HepG2 (cell line): Measurements from ENCODE around the gene RIPK1. TPM values are rescaled to one million over a fixed set of nuclear protein-coding genes. Genes with fewer than 3 reads are reported as not detected.

ENCODE experiments used
- GLI4 ChIP-seq: sonication (generic); formaldehyde crosslinking; IDR thresholded peaks from 2 replicates; pipeline ENCODE4 v1.5.1; 2020; ENCODE audit warnings: missing genetic modification reagents, mild to moderate bottlenecking, moderate library complexity, borderline replicate concordance
- HNF4G ChIP-seq, 2 experiments: sonication (generic) in 1 of 2; formaldehyde crosslinking in 1 of 2; IDR thresholded peaks; 2 replicates each; pipeline versions ENCODE4 v1.4.0 to v1.6.1; 2011 to 2020; ENCODE audit warnings: borderline replicate concordance in 2 of 2, low read depth in 2 of 2, mild to moderate bottlenecking in 2 of 2, low read length in 1 of 2, missing genetic modification reagents in 1 of 2, moderate library complexity in 1 of 2
- JUN ChIP-seq: sonication (generic); formaldehyde crosslinking; IDR thresholded peaks from 2 replicates; pipeline ENCODE4 v1.4.0; 2020; ENCODE audit warnings: mild to moderate bottlenecking, missing genetic modification reagents
- KLF13 ChIP-seq: sonication (generic); formaldehyde crosslinking; IDR thresholded peaks from 2 replicates; pipeline ENCODE4 v1.4.0; 2020; ENCODE audit warnings: mild to moderate bottlenecking, missing genetic modification reagents
- MYNN ChIP-seq: sonication (generic); formaldehyde crosslinking; IDR thresholded peaks from 2 replicates; pipeline ENCODE4 v1.4.0; 2020; ENCODE audit warnings: mild to moderate bottlenecking, low read depth, missing genetic modification reagents
- SMAD9 ChIP-seq: sonication (generic); formaldehyde crosslinking; IDR thresholded peaks from 2 replicates; pipeline ENCODE4 v1.5.1; 2020; ENCODE audit warnings: mild to moderate bottlenecking, missing genetic modification reagents
- ZFP36L2 ChIP-seq: sonication (generic); formaldehyde crosslinking; IDR thresholded peaks from 2 replicates; pipeline ENCODE4 v1.4.0; 2020; ENCODE audit warnings: missing genetic modification reagents
- ZNF224 ChIP-seq: sonication (generic); formaldehyde crosslinking; IDR thresholded peaks from 2 replicates; pipeline ENCODE4 v1.5.0; 2020; ENCODE audit warnings: mild to moderate bottlenecking, missing genetic modification reagents
- ZNF549 ChIP-seq: sonication (generic); formaldehyde crosslinking; IDR thresholded peaks from 2 replicates; pipeline ENCODE4 v1.5.0; 2020; ENCODE audit warnings: missing genetic modification reagents
- ZSCAN30 ChIP-seq: sonication (generic); formaldehyde crosslinking; IDR thresholded peaks from 2 replicates; pipeline ENCODE4 v1.5.0; 2020; ENCODE audit warnings: mild to moderate bottlenecking, missing genetic modification reagents
- polyA plus RNA-seq, 8 experiments: library from polyadenylated mRNA; depleted of rRNA in 3 of 8; stranded (reverse) in 7 of 8; unstranded in 1 of 8; fragments of >200 nt; fragmentation: Illumina TruSeq in 4 of 8; extraction: Trizol in 4 of 8; gene quantifications; 2 replicates each; pipeline versions ENCODE4 v1.2.1 to v1.2.3, GENCODE V29; 2011 to 2016; ENCODE audit warnings: low read depth in 4 of 8, missing spikeins in 1 of 8, mixed read lengths in 1 of 8; ENCODE audit not compliant: insufficient read depth in 1 of 8
- total RNA-seq, 5 experiments: library from RNA; depleted of rRNA; stranded (reverse); fragments of >200 nt; fragmentation: Illumina TruSeq; extraction: Trizol; gene quantifications; 2 replicates each; pipeline ENCODE4 v1.2.3, GENCODE V29; 2016; ENCODE audit warnings: low read depth in 1 of 5
- TF ChIP-seq, protein P1 (sequence below): IDR thresholded peaks from 2 replicates; pipeline ENCODE4 v1.6.1; 2012; ENCODE audit warnings: low read length, improper control_type of control experiment
- TF ChIP-seq, protein P2 (sequence below): IDR thresholded peaks from 2 replicates; pipeline ENCODE4 v1.6.1; 2016; ENCODE audit warnings: control low read depth
- TF ChIP-seq, protein P3 (sequence below): sonication (generic); formaldehyde crosslinking; conservative IDR thresholded peaks from 2 replicates; pipeline ENCODE4 v1.8.1; 2023; ENCODE audit warnings: missing genetic modification reagents
- TF ChIP-seq, protein P4 (sequence below): sonication (generic); formaldehyde crosslinking; IDR thresholded peaks from 2 replicates; pipeline ENCODE4 v1.4.0; 2020; ENCODE audit warnings: missing genetic modification reagents
- TF ChIP-seq, protein P5 (sequence below): sonication (generic); formaldehyde crosslinking; IDR thresholded peaks from 2 replicates; pipeline ENCODE4 v1.4.0; 2020; ENCODE audit warnings: missing genetic modification reagents
- TF ChIP-seq, protein P6 (sequence below): sonication (generic); formaldehyde crosslinking; IDR thresholded peaks from 2 replicates; pipeline ENCODE4 v1.9.0; 2022; ENCODE audit warnings: low read depth, missing genetic modification reagents

RIPK1 gene
- total and polyA plus RNA-seq, 2 of the 13 experiments (the other 11 are each of a cell fraction or from before 2014, with no cell fraction given), result 9.0 to 10.3 TPM

DNA sequence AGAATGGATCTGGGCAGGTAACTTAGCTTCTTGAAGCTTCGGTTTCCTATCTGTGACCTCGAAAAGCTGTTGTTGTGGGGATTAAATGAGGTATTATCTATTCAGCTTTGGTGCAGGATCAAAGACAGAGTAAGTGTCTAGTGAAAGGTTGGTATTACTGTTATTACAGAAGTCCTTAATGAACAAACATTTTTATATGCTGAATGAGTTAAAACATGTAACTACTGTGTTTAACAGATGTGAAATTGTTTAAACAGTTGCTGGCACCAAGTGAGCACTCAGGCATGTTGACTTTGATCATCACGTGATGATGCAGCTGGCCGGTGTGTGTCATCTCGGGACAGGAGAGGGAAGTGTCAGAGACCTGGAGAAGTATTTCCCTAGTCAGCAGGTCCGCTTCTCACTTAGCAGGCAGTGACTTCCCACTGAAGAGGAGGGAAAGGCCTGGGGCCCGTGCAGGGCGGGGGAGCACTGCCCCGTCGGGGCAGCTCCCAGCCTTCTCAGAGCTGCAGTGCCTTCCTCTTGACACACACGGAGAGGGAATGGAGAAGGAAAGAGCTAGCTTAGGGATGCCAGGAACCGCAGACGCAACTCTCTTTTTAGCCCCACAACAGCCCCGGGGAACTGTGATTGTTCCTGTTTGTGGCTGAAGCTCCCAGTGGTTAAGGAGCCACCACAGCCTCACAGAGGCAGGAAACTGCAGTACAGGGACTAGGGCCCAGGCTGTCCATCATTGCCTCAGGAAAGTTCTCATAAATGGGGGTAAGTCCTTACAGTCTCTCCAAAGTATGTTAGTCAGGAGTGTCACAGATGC, 71.0 kb downstream of the RIPK1 start (continued):
- TF ChIP-seq, protein P1, sequence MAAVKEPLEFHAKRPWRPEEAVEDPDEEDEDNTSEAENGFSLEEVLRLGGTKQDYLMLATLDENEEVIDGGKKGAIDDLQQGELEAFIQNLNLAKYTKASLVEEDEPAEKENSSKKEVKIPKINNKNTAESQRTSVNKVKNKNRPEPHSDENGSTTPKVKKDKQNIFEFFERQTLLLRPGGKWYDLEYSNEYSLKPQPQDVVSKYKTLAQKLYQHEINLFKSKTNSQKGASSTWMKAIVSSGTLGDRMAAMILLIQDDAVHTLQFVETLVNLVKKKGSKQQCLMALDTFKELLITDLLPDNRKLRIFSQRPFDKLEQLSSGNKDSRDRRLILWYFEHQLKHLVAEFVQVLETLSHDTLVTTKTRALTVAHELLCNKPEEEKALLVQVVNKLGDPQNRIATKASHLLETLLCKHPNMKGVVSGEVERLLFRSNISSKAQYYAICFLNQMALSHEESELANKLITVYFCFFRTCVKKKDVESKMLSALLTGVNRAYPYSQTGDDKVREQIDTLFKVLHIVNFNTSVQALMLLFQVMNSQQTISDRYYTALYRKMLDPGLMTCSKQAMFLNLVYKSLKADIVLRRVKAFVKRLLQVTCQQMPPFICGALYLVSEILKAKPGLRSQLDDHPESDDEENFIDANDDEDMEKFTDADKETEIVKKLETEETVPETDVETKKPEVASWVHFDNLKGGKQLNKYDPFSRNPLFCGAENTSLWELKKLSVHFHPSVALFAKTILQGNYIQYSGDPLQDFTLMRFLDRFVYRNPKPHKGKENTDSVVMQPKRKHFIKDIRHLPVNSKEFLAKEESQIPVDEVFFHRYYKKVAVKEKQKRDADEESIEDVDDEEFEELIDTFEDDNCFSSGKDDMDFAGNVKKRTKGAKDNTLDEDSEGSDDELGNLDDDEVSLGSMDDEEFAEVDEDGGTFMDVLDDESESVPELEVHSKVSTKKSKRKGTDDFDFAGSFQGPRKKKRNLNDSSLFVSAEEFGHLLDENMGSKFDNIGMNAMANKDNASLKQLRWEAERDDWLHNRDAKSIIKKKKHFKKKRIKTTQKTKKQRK, result no peak
- peak; percentile 60 for TF ChIP-seq JUN (CRISPR knock-in tag)
- no peak for TF ChIP-seq SMAD9
- TF ChIP-seq ZFP36L2 (CRISPR knock-in tag), result no peak
- no peak for TF ChIP-seq MYNN (CRISPR knock-in tag)
- TF ChIP-seq, protein P2, sequence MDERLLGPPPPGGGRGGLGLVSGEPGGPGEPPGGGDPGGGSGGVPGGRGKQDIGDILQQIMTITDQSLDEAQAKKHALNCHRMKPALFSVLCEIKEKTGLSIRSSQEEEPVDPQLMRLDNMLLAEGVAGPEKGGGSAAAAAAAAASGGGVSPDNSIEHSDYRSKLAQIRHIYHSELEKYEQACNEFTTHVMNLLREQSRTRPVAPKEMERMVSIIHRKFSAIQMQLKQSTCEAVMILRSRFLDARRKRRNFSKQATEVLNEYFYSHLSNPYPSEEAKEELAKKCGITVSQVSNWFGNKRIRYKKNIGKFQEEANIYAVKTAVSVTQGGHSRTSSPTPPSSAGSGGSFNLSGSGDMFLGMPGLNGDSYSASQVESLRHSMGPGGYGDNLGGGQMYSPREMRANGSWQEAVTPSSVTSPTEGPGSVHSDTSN, result peak; percentile 17; the same call in 1 of the 2 replicates
- TF ChIP-seq ZSCAN30 (CRISPR knock-in tag), result no peak
- TF ChIP-seq HNF4G (IDR thresholded peaks at IDR 0.05; ENCODE audit: borderline replicate concordance, low read depth, low read length), result peak; percentile 72
- TF ChIP-seq HNF4G (CRISPR knock-in tag; IDR thresholded peaks at IDR 0.05; ENCODE audit: borderline replicate concordance, low read depth), result peak; percentile 61; the same call in 1 of the 2 replicates
- TF ChIP-seq, protein P3, sequence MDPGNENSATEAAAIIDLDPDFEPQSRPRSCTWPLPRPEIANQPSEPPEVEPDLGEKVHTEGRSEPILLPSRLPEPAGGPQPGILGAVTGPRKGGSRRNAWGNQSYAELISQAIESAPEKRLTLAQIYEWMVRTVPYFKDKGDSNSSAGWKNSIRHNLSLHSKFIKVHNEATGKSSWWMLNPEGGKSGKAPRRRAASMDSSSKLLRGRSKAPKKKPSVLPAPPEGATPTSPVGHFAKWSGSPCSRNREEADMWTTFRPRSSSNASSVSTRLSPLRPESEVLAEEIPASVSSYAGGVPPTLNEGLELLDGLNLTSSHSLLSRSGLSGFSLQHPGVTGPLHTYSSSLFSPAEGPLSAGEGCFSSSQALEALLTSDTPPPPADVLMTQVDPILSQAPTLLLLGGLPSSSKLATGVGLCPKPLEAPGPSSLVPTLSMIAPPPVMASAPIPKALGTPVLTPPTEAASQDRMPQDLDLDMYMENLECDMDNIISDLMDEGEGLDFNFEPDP (CRISPR knock-in tag), result no peak
- no peak for TF ChIP-seq GLI4 (CRISPR knock-in tag)
- peak; percentile 51 for TF ChIP-seq ZNF224 (CRISPR knock-in tag)
- TF ChIP-seq, protein P4, sequence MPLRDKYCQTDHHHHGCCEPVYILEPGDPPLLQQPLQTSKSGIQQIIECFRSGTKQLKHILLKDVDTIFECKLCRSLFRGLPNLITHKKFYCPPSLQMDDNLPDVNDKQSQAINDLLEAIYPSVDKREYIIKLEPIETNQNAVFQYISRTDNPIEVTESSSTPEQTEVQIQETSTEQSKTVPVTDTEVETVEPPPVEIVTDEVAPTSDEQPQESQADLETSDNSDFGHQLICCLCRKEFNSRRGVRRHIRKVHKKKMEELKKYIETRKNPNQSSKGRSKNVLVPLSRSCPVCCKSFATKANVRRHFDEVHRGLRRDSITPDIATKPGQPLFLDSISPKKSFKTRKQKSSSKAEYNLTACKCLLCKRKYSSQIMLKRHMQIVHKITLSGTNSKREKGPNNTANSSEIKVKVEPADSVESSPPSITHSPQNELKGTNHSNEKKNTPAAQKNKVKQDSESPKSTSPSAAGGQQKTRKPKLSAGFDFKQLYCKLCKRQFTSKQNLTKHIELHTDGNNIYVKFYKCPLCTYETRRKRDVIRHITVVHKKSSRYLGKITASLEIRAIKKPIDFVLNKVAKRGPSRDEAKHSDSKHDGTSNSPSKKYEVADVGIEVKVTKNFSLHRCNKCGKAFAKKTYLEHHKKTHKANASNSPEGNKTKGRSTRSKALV (CRISPR knock-in tag), result peak; percentile 71; the same call in 1 of the 2 replicates
- TF ChIP-seq ZNF549 (CRISPR knock-in tag), result no peak
- TF ChIP-seq, protein P5, sequence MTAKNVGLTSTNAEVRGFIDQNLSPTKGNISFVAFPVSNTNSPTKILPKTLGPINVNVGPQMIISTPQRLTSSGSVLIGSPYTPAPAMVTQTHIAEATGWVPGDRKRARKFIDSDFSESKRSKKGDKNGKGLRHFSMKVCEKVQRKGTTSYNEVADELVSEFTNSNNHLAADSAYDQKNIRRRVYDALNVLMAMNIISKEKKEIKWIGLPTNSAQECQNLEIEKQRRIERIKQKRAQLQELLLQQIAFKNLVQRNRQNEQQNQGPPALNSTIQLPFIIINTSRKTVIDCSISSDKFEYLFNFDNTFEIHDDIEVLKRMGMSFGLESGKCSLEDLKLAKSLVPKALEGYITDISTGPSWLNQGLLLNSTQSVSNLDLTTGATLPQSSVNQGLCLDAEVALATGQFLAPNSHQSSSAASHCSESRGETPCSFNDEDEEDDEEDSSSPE, result peak; percentile 70; the same call in 1 of the 2 replicates
- TF ChIP-seq, protein P6, sequence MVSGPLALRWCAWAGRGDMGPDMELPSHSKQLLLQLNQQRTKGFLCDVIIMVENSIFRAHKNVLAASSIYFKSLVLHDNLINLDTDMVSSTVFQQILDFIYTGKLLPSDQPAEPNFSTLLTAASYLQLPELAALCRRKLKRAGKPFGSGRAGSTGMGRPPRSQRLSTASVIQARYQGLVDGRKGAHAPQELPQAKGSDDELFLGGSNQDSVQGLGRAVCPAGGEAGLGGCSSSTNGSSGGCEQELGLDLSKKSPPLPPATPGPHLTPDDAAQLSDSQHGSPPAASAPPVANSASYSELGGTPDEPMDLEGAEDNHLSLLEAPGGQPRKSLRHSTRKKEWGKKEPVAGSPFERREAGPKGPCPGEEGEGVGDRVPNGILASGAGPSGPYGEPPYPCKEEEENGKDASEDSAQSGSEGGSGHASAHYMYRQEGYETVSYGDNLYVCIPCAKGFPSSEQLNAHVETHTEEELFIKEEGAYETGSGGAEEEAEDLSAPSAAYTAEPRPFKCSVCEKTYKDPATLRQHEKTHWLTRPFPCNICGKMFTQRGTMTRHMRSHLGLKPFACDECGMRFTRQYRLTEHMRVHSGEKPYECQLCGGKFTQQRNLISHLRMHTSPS (CRISPR knock-in tag), result no peak
- no peak for TF ChIP-seq KLF13
